HEK293 (cell line): ENCODE measurements around the gene SPINK1.

Experiments used
- CTCF ChIP-seq: fragments of 450-650 bp; formaldehyde crosslinking; IDR thresholded peaks from 2 replicates; pipeline ENCODE4 v1.5.1; 2016; ENCODE audit warnings: missing biosample characterization, missing genetic modification characterization
- IKZF3 ChIP-seq: fragments of 450-650 bp; IDR thresholded peaks from 2 replicates; pipeline ENCODE4 v1.5.0; 2018; ENCODE audit warnings: missing biosample characterization, mild to moderate bottlenecking, missing genetic modification characterization, moderate library complexity
- PBX3 ChIP-seq: sonication (generic); formaldehyde crosslinking; IDR thresholded peaks from 2 replicates; pipeline ENCODE4 v1.8.1; 2022; ENCODE audit warnings: mild to moderate bottlenecking, moderate library complexity, missing genetic modification reagents
- PRDM1 ChIP-seq: fragments of 450-650 bp; formaldehyde crosslinking; IDR thresholded peaks from 2 replicates; pipeline ENCODE4; 2016; ENCODE audit warnings: missing biosample characterization, missing genetic modification characterization
- PRDM10 ChIP-seq: fragments of 450-650 bp; formaldehyde crosslinking; IDR thresholded peaks from 2 replicates; pipeline ENCODE4 v1.5.1; 2016; ENCODE audit warnings: missing biosample characterization, missing genetic modification characterization
- SP7 ChIP-seq: fragments of 450-650 bp; formaldehyde crosslinking; IDR thresholded peaks from 2 replicates; pipeline ENCODE4 v1.5.1; 2016; ENCODE audit warnings: missing biosample characterization, missing genetic modification characterization
- ZNF23 ChIP-seq: fragments of 450-650 bp; formaldehyde crosslinking; IDR thresholded peaks from 2 replicates; pipeline ENCODE4 v1.5.1; 2016; ENCODE audit warnings: missing biosample characterization, missing genetic modification characterization, borderline replicate concordance
- ZNF266 ChIP-seq: fragments of 450-650 bp; formaldehyde crosslinking; IDR thresholded peaks from 2 replicates; pipeline ENCODE4 v1.5.1; 2016; ENCODE audit warnings: missing biosample characterization, missing genetic modification characterization, low read depth
- ZNF488 ChIP-seq: fragments of 450-650 bp; formaldehyde crosslinking; IDR thresholded peaks from 2 replicates; pipeline ENCODE4 v1.5.1; 2016; ENCODE audit warnings: missing biosample characterization, missing genetic modification characterization
- ZNF521 ChIP-seq: fragments of 450-650 bp; formaldehyde crosslinking; IDR thresholded peaks from 2 replicates; pipeline ENCODE4 v1.5.1; 2017; ENCODE audit warnings: missing biosample characterization, mild to moderate bottlenecking, missing genetic modification characterization

GRCh38 chr5:147853372-147853987 lies 22.0 kb upstream of the SPINK1 start:
- TF ChIP-seq ZNF23 (tag by site-specific recombination), result no peak
- TF ChIP-seq PRDM10 (tag by site-specific recombination), result no peak
- TF ChIP-seq CTCF (tag by site-specific recombination), result no peak
- TF ChIP-seq ZNF266, result no peak
- TF ChIP-seq PRDM1 (tag by site-specific recombination), result no peak
- TF ChIP-seq SP7 (tag by site-specific recombination), result no peak
- no peak for TF ChIP-seq IKZF3
- no peak for TF ChIP-seq ZNF488 (tag by site-specific recombination)
- TF ChIP-seq PBX3 (CRISPR knock-in tag), result no peak
- no peak for TF ChIP-seq ZNF521 (tag by site-specific recombination)
